ENCODE measurements around the gene CXCR4. TPM values are rescaled to one million over a fixed set of nuclear protein-coding genes. Genes with fewer than 3 reads are reported as not detected.

CXCR4 gene
- total and polyA plus RNA-seq, 2 of the 4 experiments (the other 2 are of a cell fraction) = not detected

GRCh38 chr2:136156411-136156810 is 38.5 kb upstream of the CXCR4 start:
- in situ Hi-C loops (cut with MboI; ENCODE audit: low sequenced_read_pairs) = no loop called here

More at GRCh38 chr2:136156411-136156810, 38.5 kb upstream of the CXCR4 start:
- POLR2A ChIA-PET (ENCODE audit: unreplicated experiment) = interaction anchor here (0.6 kb wide), 1 partner anchor 351 kb away, joined by 4 read pairs; no protein-coding TSS in a partner anchor
- intact Hi-C loops (cut with micrococcal nuclease) = no loop called here
- Histone ChIP-seq H3K9ac (ENCODE audit: low read depth, low read length) (no peak overlapping the region), H3K79me1 (ENCODE audit: low read depth in 1 of 2, low read length in 2 of 2) (no peaks in the 10 kb centered on the region), H3K36me3 (ENCODE audit: control insufficient read depth, insufficient read depth, low read length) (no peaks in the 10 kb centered on the region), H4K91ac (ENCODE audit: insufficient read depth, low read depth, low read length) (no peak overlapping the region), H4K20me1 (ENCODE audit: insufficient read depth, low read length) (no peaks in the 10 kb centered on the region), H4K8ac (ENCODE audit: low read depth in 2 of 2, low read length in 2 of 2) (no peak overlapping the region), H3K56ac (ENCODE audit: extremely low read depth, insufficient read depth, low read length) (no peak overlapping the region), H3K4ac (ENCODE audit: low read depth, low read length) (no peak overlapping the region), H3K4me3 (ENCODE audit: insufficient read depth, low read depth, low read length) (no peak overlapping the region), H3K23ac (ENCODE audit: low read depth, low read length) (no peak overlapping the region), H3K9me3 (ENCODE audit: control insufficient read depth, insufficient read depth, low read length) (no peaks in the 10 kb centered on the region), H2BK20ac (ENCODE audit: low read depth, low read length) (no peak overlapping the region), H3K4me1 (ENCODE audit: control insufficient read depth, insufficient read depth, low read length) (no peaks in the 10 kb centered on the region), H3K4me2 (ENCODE audit: low read depth, low read length) (no peak overlapping the region), H3K14ac (replicated peaks; ENCODE audit: low read depth, low read length) (no peak overlapping the region), H2BK120ac (ENCODE audit: low read depth, low read length) (no peak overlapping the region), H2BK15ac (ENCODE audit: low read depth, low read length) (no peak overlapping the region), H3K27me3 (ENCODE audit: control insufficient read depth, insufficient read depth, low read length) (no peaks in the 10 kb centered on the region), H4K5ac (ENCODE audit: low read depth, low read length) (no peak overlapping the region), H3K9me1 (ENCODE audit: insufficient read depth, low read length) (no peaks in the 10 kb centered on the region), H2AK9ac (replicated peaks; ENCODE audit: low read depth, low read length, poor library complexity) (no peak overlapping the region), H2AFZ (replicated peaks; ENCODE audit: low read length, poor library complexity) (no peak overlapping the region), H2BK5ac (ENCODE audit: low read depth, low read length, poor library complexity, severe bottlenecking) (no peak overlapping the region), H2AK5ac (ENCODE audit: low read depth, low read length) (no peak overlapping the region), H3K27ac (ENCODE audit: insufficient read depth, low read length) (no peak overlapping the region), H3K18ac (ENCODE audit: low read depth, low read length) (no peak overlapping the region)
- CTCF ChIA-PET = no interaction called here
- WGBS, 2 experiments (ENCODE audit: extremely low coverage in 2 of 2, insufficient read length in 1 of 2) = no CpG with 5 or more reads among the region's 1 CpG
- dilution Hi-C loops (cut with HindIII; ENCODE audit: low sequenced_read_pairs, unreplicated experiment) = no loop called here
- TF ChIP-seq RAD21 (IDR thresholded peaks at IDR 0.05; ENCODE audit: low read length) (no peak), FOS (IDR thresholded peaks at IDR 0.05; ENCODE audit: low read depth, low read length) (no peak), ELK1 (IDR thresholded peaks at IDR 0.05; ENCODE audit: borderline replicate concordance, low read depth, low read length) (no peak), NFE2L2 (IDR thresholded peaks at IDR 0.05; ENCODE audit: low read depth, low read length) (no peak), BHLHE40 (IDR thresholded peaks at IDR 0.05; ENCODE audit: low read depth, low read length) (no peak), CHD1 (IDR thresholded peaks at IDR 0.05; ENCODE audit: low read depth, low read length) (no peak), MAFK (IDR thresholded peaks at IDR 0.05; ENCODE audit: low read depth, low read length) (no peak), MXI1 (IDR thresholded peaks at IDR 0.05; ENCODE audit: borderline replicate concordance, low read depth, low read length) (no peak), MAZ (IDR thresholded peaks at IDR 0.05; ENCODE audit: borderline replicate concordance, low read depth, low read length) (no peak), CEBPB (IDR thresholded peaks at IDR 0.05; ENCODE audit: low read depth, low read length) (no peak), USF2 (IDR thresholded peaks at IDR 0.05; ENCODE audit: low read depth, low read length) (no peak), POLR2A (IDR thresholded peaks at IDR 0.05; ENCODE audit: low read depth, low read length) (no peak), RFX5 (IDR thresholded peaks at IDR 0.05; ENCODE audit: low read depth, low read length) (no peak), RCOR1 (IDR thresholded peaks at IDR 0.05; ENCODE audit: insufficient replicate concordance, low read length) (no peak), SMC3 (IDR thresholded peaks at IDR 0.05; ENCODE audit: low read depth, low read length) (no peak)
- TF ChIP-seq, protein P1, sequence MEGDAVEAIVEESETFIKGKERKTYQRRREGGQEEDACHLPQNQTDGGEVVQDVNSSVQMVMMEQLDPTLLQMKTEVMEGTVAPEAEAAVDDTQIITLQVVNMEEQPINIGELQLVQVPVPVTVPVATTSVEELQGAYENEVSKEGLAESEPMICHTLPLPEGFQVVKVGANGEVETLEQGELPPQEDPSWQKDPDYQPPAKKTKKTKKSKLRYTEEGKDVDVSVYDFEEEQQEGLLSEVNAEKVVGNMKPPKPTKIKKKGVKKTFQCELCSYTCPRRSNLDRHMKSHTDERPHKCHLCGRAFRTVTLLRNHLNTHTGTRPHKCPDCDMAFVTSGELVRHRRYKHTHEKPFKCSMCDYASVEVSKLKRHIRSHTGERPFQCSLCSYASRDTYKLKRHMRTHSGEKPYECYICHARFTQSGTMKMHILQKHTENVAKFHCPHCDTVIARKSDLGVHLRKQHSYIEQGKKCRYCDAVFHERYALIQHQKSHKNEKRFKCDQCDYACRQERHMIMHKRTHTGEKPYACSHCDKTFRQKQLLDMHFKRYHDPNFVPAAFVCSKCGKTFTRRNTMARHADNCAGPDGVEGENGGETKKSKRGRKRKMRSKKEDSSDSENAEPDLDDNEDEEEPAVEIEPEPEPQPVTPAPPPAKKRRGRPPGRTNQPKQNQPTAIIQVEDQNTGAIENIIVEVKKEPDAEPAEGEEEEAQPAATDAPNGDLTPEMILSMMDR (conservative IDR thresholded peaks at IDR 0.05; ENCODE audit: low read depth, low read length) = no peak
- no TSS peak for BruUV-seq (replicated peaks)
- ATAC-seq (ENCODE audit: low read depth) (no peak), DNase-seq (no peak)
